Body of pancreas (tissue), 4 donors: Measurements from ENCODE around the gene ZNF521. TPM values are rescaled to one million over a fixed set of nuclear protein-coding genes. Genes with fewer than 3 reads are reported as not detected.

Source experiments
- ATAC-seq: fragments of 150-250 bp; one replicate; pipeline ENCODE4 v1.9.1; 2016
- DNase-seq, 4 donors: peaks; one replicate each; pipeline ENCODE4 v3.0.0-alpha.2; 2019
- H3K27ac ChIP-seq, 4 donors: fragments of 200-600 bp; sonication (generic); 1 replicate in 3 of 4; 2 replicates in 1 of 4; pipeline versions ENCODE4 v1.5.1 to v1.6.1; 2016 to 2019; ENCODE audit warnings: mild to moderate bottlenecking in 1 of 4, mixed read lengths in 1 of 4, moderate library complexity in 1 of 4
- H3K27me3 ChIP-seq, 2 donors: fragments of 200-600 bp; sonication (generic); one replicate each; pipeline ENCODE4 v1.6.0; 2016; ENCODE audit warnings: mild to moderate bottlenecking in 1 of 2
- H3K36me3 ChIP-seq, 2 donors: fragments of 200-600 bp; sonication (generic); replicated peaks in 1 of 2; 2 replicates each; pipeline ENCODE4 v1.5.1; 2016; ENCODE audit warnings: low read depth in 2 of 2; ENCODE audit not compliant: insufficient read depth in 1 of 2
- H3K4me1 ChIP-seq: fragments of 200-600 bp; sonication (generic); one replicate; pipeline ENCODE4 v1.6.0; 2016
- H3K4me3 ChIP-seq, 2 donors: fragments of 200-600 bp; sonication (generic); 1 replicate in 1 of 2; 2 replicates in 1 of 2; pipeline ENCODE4 v1.5.1; 2016 to 2019
- H3K9me3 ChIP-seq, 3 donors: fragments of 200-600 bp; sonication (generic); 1 replicate in 2 of 3; 2 replicates in 1 of 3; pipeline ENCODE4 v1.5.1; 2016
- CTCF ChIP-seq, 7 experiments: fragments of 450-650 bp in 4 of 7; fragments of 200-600 bp in 3 of 7; sonication (generic) in 3 of 7; IDR thresholded peaks; one replicate each; pipeline ENCODE4 v1.5.1; 2016 to 2019; ENCODE audit warnings: antibody characterized with exemption in 7 of 7
- POLR2A ChIP-seq, 3 donors: fragments of 450-650 bp; IDR thresholded peaks; one replicate each; pipeline ENCODE4 v1.6.1; 2016; ENCODE audit warnings: antibody characterized with exemption in 3 of 3, mild to moderate bottlenecking in 2 of 3
- WGBS, 2 donors: methylation state at CpG; one replicate each; pipeline ENCODE4 v1.1.5; 2017; 5-methylcytosine and 5-hydroxymethylcytosine counted together
- intact Hi-C: fragments of 100-400 bp; cut with DNase I; formaldehyde crosslinking; loops from one replicate; pipeline ENCODE4 v1.15.1; 2023
- total RNA-seq, 2 donors: library from RNA; depleted of rRNA; stranded (reverse); fragments of >200 nt; gene quantifications; one replicate each; pipeline ENCODE4 v1.1.0, GENCODE V29; 2016

The ZNF521 gene
- total RNA-seq, 2 donors from 2014 or later, result 3.3 to 17.4 TPM

DNA sequence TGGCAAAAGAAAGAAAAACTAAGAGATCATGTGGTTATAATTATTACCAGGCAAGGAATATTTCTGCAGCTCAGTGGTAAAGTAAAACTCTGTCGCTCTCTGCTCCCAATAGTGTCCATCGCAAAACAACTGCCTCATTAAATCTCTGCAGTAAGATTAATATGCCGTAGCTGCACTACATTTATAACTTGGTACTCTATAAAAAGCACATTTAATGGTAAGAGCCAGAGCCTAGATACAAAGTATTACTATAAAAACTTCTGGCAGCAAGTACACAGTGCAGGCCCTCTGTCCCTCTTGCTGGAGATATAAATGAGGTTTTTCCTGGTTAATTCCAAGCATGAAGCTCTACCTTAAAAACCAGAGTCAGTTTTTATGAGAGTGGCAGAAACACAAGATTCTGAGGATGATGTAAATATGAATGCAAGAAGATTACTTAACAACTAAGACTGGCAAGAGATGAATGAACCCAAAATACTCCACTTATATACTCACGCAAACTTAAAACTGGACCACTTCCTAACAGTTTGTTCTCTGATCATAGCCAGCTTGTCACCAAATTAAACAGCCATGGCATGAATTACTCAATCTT, 25.5 kb downstream of the ZNF521 start:
- DNase-seq, result no peak
- Histone ChIP-seq H3K9me3 (no peaks in the 10 kb centered on the region), H3K4me3 (no peak overlapping the region), H3K36me3 (no peaks in the 10 kb centered on the region), H3K27ac (no peak overlapping the region), H3K27me3 (no peaks in the 10 kb centered on the region), H3K4me1 (no peaks in the 10 kb centered on the region)
- intact Hi-C loops, result no loop called here
- TF ChIP-seq POLR2A (IDR thresholded peaks at IDR 0.05) (no peak), CTCF (IDR thresholded peaks at IDR 0.05) (no peak)
- ATAC-seq, result no peak
- 74 to 79% methylated on average over 4 of the region's 4 CpGs for whole genome bisulfite sequencing, 2 donors

- Histone ChIP-seq H3K4me3 (no peak overlapping the region), H3K27ac (no peak overlapping the region), H3K27me3 (no peaks in the 10 kb centered on the region), H3K36me3 (no peaks in the 10 kb centered on the region), H3K4me1 (no peaks in the 10 kb centered on the region), H3K9me3 (no peaks in the 10 kb centered on the region)
- 72 to 80% methylated on average over 4 of the region's 4 CpGs for WGBS, 2 donors
- DNase-seq (no peak), ATAC-seq (no peak)
- intact Hi-C loops, result no loop called here
- TF ChIP-seq POLR2A (IDR thresholded peaks at IDR 0.05) (no peak), CTCF (IDR thresholded peaks at IDR 0.05) (no peak)
Measured at GRCh38 chr18:25322806-25323205, 29.2 kb downstream of the ZNF521 start.

GRCh38 chr18:25316381-25317018, 35.5 kb downstream of the ZNF521 start:
- H3K9me3 ChIP-seq, result no peaks in the 10 kb centered on the region
- H3K27ac ChIP-seq, result no peak overlapping the region
- no peaks in the 10 kb centered on the region for H3K36me3 ChIP-seq
- intact Hi-C loops, result no loop called here
- H3K4me3 ChIP-seq, result no peak overlapping the region
- H3K4me1 ChIP-seq, result no peaks in the 10 kb centered on the region
- WGBS, 2 donors, result 75 to 82% methylated on average over 9 of the region's 9 CpGs
- TF ChIP-seq CTCF (IDR thresholded peaks at IDR 0.05), result no peak
- no peak for TF ChIP-seq POLR2A (IDR thresholded peaks at IDR 0.05)
- ATAC-seq (no peak), DNase-seq (no peak)
- no peaks in the 10 kb centered on the region for H3K27me3 ChIP-seq

DNA sequence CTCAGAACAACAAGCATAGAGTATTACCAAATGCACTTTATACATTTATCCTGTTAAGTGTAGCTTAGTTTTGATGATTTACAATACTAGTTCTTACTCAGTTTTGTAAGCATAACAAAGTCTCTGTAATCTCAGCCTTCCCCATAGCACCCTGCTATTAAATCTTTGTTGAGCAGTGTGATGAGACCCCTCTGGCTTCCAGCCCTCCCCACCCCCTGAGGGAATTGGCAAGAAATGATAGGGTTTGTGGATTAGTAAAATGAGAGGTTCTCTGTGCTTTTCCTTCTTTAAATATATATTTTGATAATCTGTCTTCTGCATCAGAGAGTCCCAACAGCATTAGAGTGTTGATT, 37.2 kb downstream of the ZNF521 start:
- H3K36me3 ChIP-seq, result no peaks in the 10 kb centered on the region
- H3K27ac ChIP-seq, result no peak overlapping the region
- ATAC-seq (no peak), DNase-seq (no peak)
- H3K4me1 ChIP-seq, result no peaks in the 10 kb centered on the region
- no peaks in the 10 kb centered on the region for H3K27me3 ChIP-seq
- TF ChIP-seq CTCF (IDR thresholded peaks at IDR 0.05) (no peak), POLR2A (IDR thresholded peaks at IDR 0.05) (no peak)
- H3K9me3 ChIP-seq, result no peaks in the 10 kb centered on the region
- intact Hi-C loops, result no loop called here
- H3K4me3 ChIP-seq, result no peak overlapping the region
